HUES6 (cell line): ENCODE measurements around the gene RTKN.
A peak's percentile ranks its signal among the peaks of the same experiment; 100 is the strongest.
"Not testable (repeated sequence)": the region's sequence is repeated elsewhere in the genome, so short reads cannot be mapped to it uniquely, and the experiment has no call there.

Experiments
- H3K27ac ChIP-seq: 2 replicates; pipeline ENCODE4 v1.7.0; 2013; ENCODE audit warnings: low read depth, mild to moderate bottlenecking, low read length, inconsistent platforms
- H3K27me3 ChIP-seq: 2 replicates; pipeline ENCODE4 v1.6.1; 2013; ENCODE audit warnings: low read length; ENCODE audit not compliant: control insufficient read depth, insufficient read depth
- H3K36me3 ChIP-seq: 2 replicates; pipeline ENCODE4 v1.6.1; 2013; ENCODE audit warnings: low read length; ENCODE audit not compliant: control insufficient read depth, insufficient read depth
- H3K4me1 ChIP-seq: 2 replicates; pipeline ENCODE4 v1.6.1; 2013; ENCODE audit warnings: low read length; ENCODE audit not compliant: control insufficient read depth, insufficient read depth
- H3K4me3 ChIP-seq: 2 replicates; pipeline ENCODE4 v1.5.1; 2013; ENCODE audit warnings: low read depth, low read length
- H3K9ac ChIP-seq: one replicate; pipeline ENCODE4 v1.6.1; 2013; ENCODE audit warnings: mild to moderate bottlenecking, low read length
- H3K9me3 ChIP-seq: 2 replicates; pipeline ENCODE4 v1.6.1; 2013; ENCODE audit warnings: low read depth, low read length; ENCODE audit not compliant: control insufficient read depth, insufficient read depth

The RTKN gene

GRCh38 chr2:74441690-74442482 lies at the start of gene RTKN:
Gene RTKN, minus strand, starts transcription at chr2:74441937. Its CDS starts 121 bp downstream, at chr2:74441816.
- Histone ChIP-seq H3K9ac (peak within 1 kb of the TSS; percentile 82), H3K27me3 (0 out of 2 replicates have a peak, but pooled peaks cover 5% of the 10 kb centered on the region), H3K36me3 (0 out of 2 replicates have a peak, but pooled peaks cover 3% of the 10 kb centered on the region), H3K9me3 (no peaks in the 10 kb centered on the region), H3K27ac (peak within 1 kb of the TSS; percentile 81; the same call in 1 of the 2 replicates), H3K4me3 (peak within 1 kb of the TSS; percentile 77), H3K4me1 (peaks cover 30% of the 10 kb centered on the region)

DNA sequence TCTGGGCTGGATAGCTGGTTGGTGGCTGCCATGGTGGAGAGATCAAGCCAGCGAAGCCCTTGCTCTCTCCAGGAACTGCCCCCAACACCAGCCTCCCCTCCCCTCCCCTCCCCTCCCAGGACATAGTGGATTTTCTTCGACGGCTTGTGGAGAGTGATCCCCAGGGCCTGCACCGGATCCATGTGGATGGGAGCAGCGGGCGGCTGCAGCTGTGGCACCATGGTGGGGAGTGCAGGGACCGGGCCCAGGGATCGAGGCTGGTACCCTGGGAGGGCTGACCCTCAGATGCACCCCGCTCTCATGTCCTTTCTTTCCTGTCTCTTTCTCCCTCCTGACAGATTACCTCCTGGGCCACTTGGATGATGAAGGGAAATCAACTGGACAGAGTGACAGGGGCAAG lies 48.2 kb upstream of the RTKN start:
- H3K9ac ChIP-seq, result no peak overlapping the region
- no peak overlapping the region for H3K27ac ChIP-seq
- H3K36me3 ChIP-seq, result peaks cover 58% of the 10 kb centered on the region
- H3K4me1 ChIP-seq, result no peaks in the 10 kb centered on the region
- H3K9me3 ChIP-seq, result no peaks in the 10 kb centered on the region
- no peak overlapping the region for H3K4me3 ChIP-seq
- H3K27me3 ChIP-seq, result 0 out of 2 replicates have a peak, but pooled peaks cover under 1% of the 10 kb centered on the region

DNA sequence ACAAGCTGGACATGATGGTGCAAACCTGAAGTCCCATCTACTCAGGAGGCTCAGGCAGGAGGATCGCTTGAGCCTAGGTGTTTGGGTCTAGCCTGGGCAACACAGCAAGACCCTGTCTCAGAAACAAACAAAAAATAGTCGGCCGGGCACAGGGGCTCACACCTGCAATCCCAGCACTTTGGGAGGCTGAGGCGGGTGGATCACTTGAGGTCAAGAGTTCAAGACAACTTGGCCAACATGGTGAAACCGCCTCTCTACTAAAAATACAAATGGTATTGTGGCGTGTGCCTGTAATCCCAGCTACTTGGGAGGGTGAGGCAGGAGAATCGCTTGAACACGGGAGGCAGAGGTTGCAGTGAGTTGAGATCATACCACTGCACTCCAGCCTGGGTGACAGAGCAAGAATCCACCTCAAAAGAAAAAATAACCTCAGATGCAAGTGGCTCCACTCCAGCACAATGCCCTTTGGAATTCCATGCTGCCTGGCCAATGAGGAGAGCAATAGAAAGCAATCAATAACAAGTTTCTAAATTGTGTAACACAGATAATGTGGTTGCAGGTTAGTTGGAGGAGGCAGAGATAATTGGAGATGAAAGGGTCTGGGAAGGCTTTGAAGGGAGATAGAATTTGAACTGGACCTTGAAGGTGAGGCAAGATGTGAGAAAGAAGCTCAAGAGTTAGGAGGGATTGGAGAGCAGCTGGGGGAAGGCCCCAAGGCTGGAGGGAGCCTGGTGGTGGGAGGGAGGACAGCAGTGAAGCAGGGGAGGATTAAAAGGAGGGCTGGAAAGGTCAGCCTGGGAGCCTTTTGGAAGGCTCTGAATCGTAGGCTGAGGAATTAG lies 47.1 kb upstream of the RTKN start:
- Histone ChIP-seq H3K36me3 (peaks cover 51% of the 10 kb centered on the region), H3K27me3 (no peaks in the 10 kb centered on the region)

GRCh38 chr2:74486141-74486540 lies 44.4 kb upstream of the RTKN start:
- Histone ChIP-seq H3K36me3 (peaks cover 25% of the 10 kb centered on the region), H3K4me1 (peaks cover 5% of the 10 kb centered on the region; the same call in 1 of the 2 replicates), H3K9me3 (no peaks in the 10 kb centered on the region), H3K4me3 (no peak overlapping the region), H3K9ac (no peak overlapping the region), H3K27me3 (no peaks in the 10 kb centered on the region), H3K27ac (no peak overlapping the region)

More for the DNA sequence above, 47.1 kb upstream of the RTKN start:
- H3K9me3 ChIP-seq, result no peaks in the 10 kb centered on the region
- no peak overlapping the region for H3K4me3 ChIP-seq
- no peak overlapping the region for H3K27ac ChIP-seq
- no peaks in the 10 kb centered on the region for H3K4me1 ChIP-seq
- no peak overlapping the region for H3K9ac ChIP-seq

- not testable (repeated sequence) for H3K4me1 ChIP-seq, H3K27me3 ChIP-seq, H3K27ac ChIP-seq, H3K9me3 ChIP-seq
- peaks cover 28% of the 10 kb centered on the region for H3K36me3 ChIP-seq
- H3K4me3 ChIP-seq, result peak overlapping the region; percentile 96
- peak overlapping the region; percentile 85 for H3K9ac ChIP-seq
Observed at GRCh38 chr2:74483675-74484164, 42.0 kb upstream of the RTKN start.

- peaks cover 28% of the 10 kb centered on the region for H3K36me3 ChIP-seq
- peak within 1 kb of the TSS; percentile 96 for H3K4me3 ChIP-seq
- no peaks in the 10 kb centered on the region for H3K9me3 ChIP-seq
- no peaks in the 10 kb centered on the region for H3K27me3 ChIP-seq
- H3K4me1 ChIP-seq, result peaks cover 5% of the 10 kb centered on the region; the same call in 1 of the 2 replicates
- peak within 1 kb of the TSS; percentile 85 for H3K9ac ChIP-seq
- H3K27ac ChIP-seq, result peak within 1 kb of the TSS; percentile 71
Observed at GRCh38 chr2:74482801-74483674, 41.3 kb upstream of the RTKN start, which contains the start of the genes CCDC142 and TTC31. Gene CCDC142, minus strand, starts transcription at chr2:74482998. Its CDS starts 161 bp downstream, at chr2:74482837. Gene TTC31, plus strand, starts transcription at chr2:74483081. Its CDS starts 15 bp downstream, at chr2:74483096.

DNA sequence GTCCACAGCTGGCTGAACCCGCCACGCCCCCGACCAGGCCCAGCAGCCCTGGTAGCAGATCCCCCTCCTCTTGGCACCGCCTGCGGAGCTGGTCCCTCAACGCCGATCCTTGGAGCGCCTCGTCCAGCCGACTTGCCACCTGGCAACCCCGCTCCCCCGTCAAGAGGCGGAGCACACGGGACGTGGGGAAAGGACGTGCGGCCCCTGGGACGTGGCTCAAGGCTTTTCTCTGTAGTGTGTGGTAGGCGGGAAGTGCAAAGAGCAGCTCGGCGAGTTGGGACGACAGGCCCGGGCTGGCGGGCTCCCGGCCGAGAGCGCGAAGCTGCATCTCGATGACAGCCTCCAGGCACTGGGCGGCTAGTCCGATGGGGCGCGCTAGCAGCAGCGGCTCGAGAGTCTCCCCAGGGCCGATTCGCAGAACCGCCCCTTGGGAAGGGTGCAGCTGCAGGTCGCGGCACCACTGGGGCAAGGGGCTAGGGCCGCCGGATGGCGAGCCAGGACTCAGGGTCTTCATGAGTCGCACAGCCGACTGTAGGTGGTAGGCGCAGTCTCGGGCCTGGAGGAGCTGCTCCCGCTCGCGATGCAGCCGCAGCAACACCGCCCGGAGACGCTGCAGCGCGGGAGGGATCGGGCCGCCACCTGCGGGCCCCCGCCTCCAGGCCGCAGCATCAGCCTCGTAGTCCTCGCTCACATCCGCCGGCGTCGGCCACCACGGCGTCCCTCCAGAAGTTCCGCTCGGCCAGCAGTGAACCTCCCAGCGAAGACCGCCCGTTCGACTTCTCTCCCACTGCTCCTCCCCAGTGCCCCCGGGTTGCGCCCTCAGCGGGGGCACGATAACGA lies 40.4 kb upstream of the RTKN start:
- H3K27ac ChIP-seq, result peak overlapping the region; percentile 71; the same call in 1 of the 2 replicates
- peaks cover 5% of the 10 kb centered on the region; the same call in 1 of the 2 replicates for H3K4me1 ChIP-seq
- H3K36me3 ChIP-seq, result peaks cover 33% of the 10 kb centered on the region

DNA sequence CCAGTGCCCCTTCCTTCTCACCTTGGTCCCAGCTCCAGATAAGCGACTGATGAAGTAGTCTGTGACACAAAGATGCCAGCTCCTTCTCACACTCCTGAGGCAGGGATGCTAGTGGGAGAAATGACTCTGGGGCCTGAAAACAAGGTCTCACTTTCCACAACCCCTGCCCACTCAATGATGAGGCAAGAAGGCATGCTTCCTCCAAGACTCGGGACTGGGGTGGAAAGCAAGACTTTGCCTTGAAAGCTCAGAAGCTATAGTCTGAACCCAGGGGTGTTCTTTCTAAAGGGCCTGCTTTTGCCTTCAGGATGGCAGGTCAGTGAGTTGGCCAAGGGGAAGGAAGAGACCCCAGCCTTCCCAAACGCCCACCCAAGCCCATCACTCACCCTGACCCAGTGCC lies 39.7 kb upstream of the RTKN start:
- Histone ChIP-seq H3K9me3 (no peaks in the 10 kb centered on the region), H3K36me3 (peaks cover 30% of the 10 kb centered on the region), H3K9ac (peak overlapping the region; percentile 85), H3K27ac (no peak overlapping the region), H3K4me1 (peaks cover 5% of the 10 kb centered on the region; the same call in 1 of the 2 replicates), H3K27me3 (no peaks in the 10 kb centered on the region), H3K4me3 (peak overlapping the region; percentile 96)

More for the DNA sequence above, 40.4 kb upstream of the RTKN start:
- Histone ChIP-seq H3K9ac (peak overlapping the region; percentile 85), H3K9me3 (no peaks in the 10 kb centered on the region), H3K27me3 (no peaks in the 10 kb centered on the region), H3K4me3 (peak overlapping the region; percentile 96)

DNA sequence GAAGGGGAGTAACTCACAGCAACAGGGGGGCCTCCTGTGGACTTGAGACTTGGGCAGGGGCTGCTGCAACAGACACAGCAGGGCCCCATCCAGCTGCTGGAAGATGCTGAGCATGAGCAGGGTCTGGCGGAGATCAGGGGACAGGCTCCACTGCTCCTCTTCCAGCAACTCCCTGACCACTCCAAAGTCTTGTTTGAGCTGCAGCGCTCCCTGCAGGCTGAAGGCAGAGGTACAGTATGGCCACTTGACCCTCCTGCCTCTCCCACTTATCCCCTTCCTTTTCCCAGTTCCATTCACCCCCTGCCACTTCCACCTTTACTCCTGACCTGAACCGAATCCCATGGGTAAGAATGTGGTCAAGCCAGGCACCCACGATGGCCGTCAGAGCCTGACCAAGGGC lies 33.2 kb upstream of the RTKN start:
- no peaks in the 10 kb centered on the region for H3K27me3 ChIP-seq
- H3K36me3 ChIP-seq, result peaks cover 24% of the 10 kb centered on the region
- no peak overlapping the region for H3K27ac ChIP-seq
- H3K9ac ChIP-seq, result no peak overlapping the region
- H3K9me3 ChIP-seq, result no peaks in the 10 kb centered on the region
- no peaks in the 10 kb centered on the region for H3K4me1 ChIP-seq
- H3K4me3 ChIP-seq, result no peak overlapping the region
